ENCODE data around the gene G6PC1.

Gene G6PC1

GRCh38 chr17:42937712-42938596, 37.4 kb downstream of the G6PC1 start:
- DNase-seq (ENCODE audit: low read depth), result no peak

- DNase-seq (ENCODE audit: low read depth), result no peak
These were observed 43.6 kb downstream of the G6PC1 start for GRCh38 chr17:42944211-42944610.

- no peak for DNase-seq (ENCODE audit: low read depth)
These were observed 46.2 kb downstream of the G6PC1 start for GRCh38 chr17:42946812-42947211.

GRCh38 chr17:42950044-42950783, 49.6 kb downstream of the G6PC1 start:
- no peak for DNase-seq (ENCODE audit: low read depth)
